Panc1 (cell line): Measurements from ENCODE around the gene PSKH1. TPM values are rescaled to one million over a fixed set of nuclear protein-coding genes. Genes with fewer than 3 reads are reported as not detected.

Experiments used
- ATAC-seq: fragments of 200-7000 bp; cut with Tn5 transposase; 2 replicates; pipeline ENCODE4 v1.9.1; 2020; ENCODE audit warnings: mild to moderate bottlenecking, moderate library complexity
- BruUV-seq: library from RNA; stranded (reverse); fragments of 400-500 nt; replicated peaks from 2 replicates; lab custom pipeline; 2021; lab: Mats Ljungman, UMichigan
- CTCF ChIA-PET: fragments of 300-600 bp; sonication (Branson Sonifier 250); formaldehyde crosslinking; loops from one replicate; lab custom pipeline; 2022; ENCODE audit warnings: antibody characterized with exemption; lab: Charles Lee
- POLR2A ChIA-PET: fragments of 300-600 bp; sonication (Branson Sonifier 250); formaldehyde crosslinking; loops from one replicate; lab custom pipeline; 2022; ENCODE audit warnings: antibody characterized with exemption; lab: Charles Lee
- DNase-seq: peaks from one replicate; pipeline ENCODE4 v3.0.0-alpha.2; 2010; ENCODE audit warnings: low read depth, low spot score
- H3K27ac ChIP-seq: 2 replicates; pipeline ENCODE4 v1.5.1; 2011; ENCODE audit warnings: mild to moderate bottlenecking, low read length, inconsistent platforms
- H3K27me3 ChIP-seq: fragments of 200-500 bp; sonication (Bioruptor generic); 2 replicates; pipeline ENCODE4 v1.6.0; 2014; ENCODE audit warnings: low read length, inconsistent platforms; ENCODE audit not compliant: control insufficient read depth, insufficient read depth
- H3K36me3 ChIP-seq: fragments of 200-500 bp; sonication (Bioruptor generic); 2 replicates; pipeline ENCODE4 v1.5.1; 2014; ENCODE audit warnings: inconsistent platforms, mild to moderate bottlenecking, low read length, moderate library complexity; ENCODE audit not compliant: control insufficient read depth, insufficient read depth
- H3K4me1 ChIP-seq: 2 replicates; pipeline ENCODE4 v1.5.1; 2011; ENCODE audit warnings: inconsistent platforms, mild to moderate bottlenecking, low read length, moderate library complexity; ENCODE audit not compliant: control insufficient read depth, insufficient read depth
- H3K4me3 ChIP-seq, 2 experiments: 2 replicates each; pipeline ENCODE4 v1.5.1; 2011 to 2012; ENCODE audit warnings: low read depth in 2 of 2, low read length in 2 of 2, mild to moderate bottlenecking in 2 of 2, inconsistent platforms in 1 of 2, moderate library complexity in 1 of 2
- H3K9me3 ChIP-seq: fragments of 200-500 bp; sonication (Bioruptor generic); 2 replicates; pipeline ENCODE4 v1.5.1; 2014; ENCODE audit warnings: low read depth, mild to moderate bottlenecking, inconsistent platforms, low read length, moderate library complexity; ENCODE audit not compliant: control insufficient read depth, insufficient read depth
- POLR2AphosphoS5 ChIP-seq: IDR thresholded peaks from 2 replicates; pipeline ENCODE4 v1.6.1; 2012; ENCODE audit warnings: mild to moderate bottlenecking, low read depth, low read length, moderate library complexity
- REST ChIP-seq, 2 experiments: IDR thresholded peaks; 2 replicates each; pipeline ENCODE4 v1.6.1; 2011 to 2012; ENCODE audit warnings: low read depth in 2 of 2, control low read depth in 1 of 2, low read length in 1 of 2, mild to moderate bottlenecking in 1 of 2, moderate library complexity in 1 of 2; ENCODE audit not compliant: insufficient read depth in 1 of 2
- SIN3A ChIP-seq: IDR thresholded peaks from 2 replicates; pipeline ENCODE4 v1.6.1; 2012; ENCODE audit warnings: low read depth, mild to moderate bottlenecking, low read length, moderate library complexity, borderline replicate concordance; ENCODE audit not compliant: insufficient read depth
- TCF7L2 ChIP-seq: IDR thresholded peaks from 2 replicates; pipeline ENCODE4 v1.6.1; 2011; ENCODE audit warnings: mild to moderate bottlenecking, low read depth, low read length, inconsistent platforms
- in situ Hi-C: cut with HindIII; loops from 2 replicates; pipeline ENCODE4 v1.10.0; 2016; ENCODE audit warnings: low sequenced_read_pairs, low pct_unique_long_range_greater_than_20kb
- intact Hi-C: fragments of 100-400 bp; cut with micrococcal nuclease; formaldehyde crosslinking; loops from one replicate; pipeline ENCODE4 v1.10.0; 2022; ENCODE audit not compliant: unreplicated experiment
- total RNA-seq: library from RNA; stranded (reverse); gene quantifications from one replicate; pipeline ENCODE4 v1.2.1, GENCODE V29; 2021; ENCODE audit not compliant: unreplicated experiment
- TF ChIP-seq, protein P1 (sequence below): fragments of 450-650 bp; IDR thresholded peaks from 2 replicates; pipeline ENCODE4 v1.5.1; 2017; ENCODE audit warnings: mild to moderate bottlenecking

Gene PSKH1
- total RNA-seq, 1 experiment from 2014 or later: 17.8 TPM

DNA sequence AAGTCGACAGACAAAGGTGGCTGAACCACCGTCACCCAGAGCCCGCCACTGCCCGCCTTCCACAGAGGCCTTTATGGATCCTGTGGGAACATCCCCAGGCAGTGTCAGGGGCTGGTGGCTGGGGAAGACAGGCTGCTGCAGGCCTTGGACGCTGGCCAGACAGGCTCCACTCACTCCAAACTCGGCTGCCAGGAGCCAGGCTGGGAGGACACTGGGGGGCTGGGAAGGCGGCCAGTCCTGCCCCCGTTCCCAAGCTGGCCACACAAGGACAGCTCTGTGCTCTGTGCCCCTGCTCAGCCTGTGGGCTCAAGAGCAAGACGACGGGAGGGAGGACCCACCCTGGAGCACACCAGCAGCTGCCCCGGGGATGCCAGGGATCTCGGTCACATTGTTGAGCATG, 58.4 kb downstream of the PSKH1 start:
- no peaks in the 10 kb centered on the region for H3K27me3 ChIP-seq
- ChIA-PET POLR2A (no interaction called here), CTCF (interaction anchor here (0.6 kb wide), 1 partner anchor 12 kb away, joined by 3 read pairs; no protein-coding TSS in a partner anchor)
- no TSS peak for BruUV-seq
- no peak overlapping the region for H3K27ac ChIP-seq
- TF ChIP-seq TCF7L2 (no peak), SIN3A (no peak), REST (IDR thresholded peaks at IDR 0.05; ENCODE audit: insufficient read depth in 1 of 2, low read depth in 2 of 2, low read length in 1 of 2) (no peak), POLR2AphosphoS5 (no peak)
- TF ChIP-seq, protein P1, sequence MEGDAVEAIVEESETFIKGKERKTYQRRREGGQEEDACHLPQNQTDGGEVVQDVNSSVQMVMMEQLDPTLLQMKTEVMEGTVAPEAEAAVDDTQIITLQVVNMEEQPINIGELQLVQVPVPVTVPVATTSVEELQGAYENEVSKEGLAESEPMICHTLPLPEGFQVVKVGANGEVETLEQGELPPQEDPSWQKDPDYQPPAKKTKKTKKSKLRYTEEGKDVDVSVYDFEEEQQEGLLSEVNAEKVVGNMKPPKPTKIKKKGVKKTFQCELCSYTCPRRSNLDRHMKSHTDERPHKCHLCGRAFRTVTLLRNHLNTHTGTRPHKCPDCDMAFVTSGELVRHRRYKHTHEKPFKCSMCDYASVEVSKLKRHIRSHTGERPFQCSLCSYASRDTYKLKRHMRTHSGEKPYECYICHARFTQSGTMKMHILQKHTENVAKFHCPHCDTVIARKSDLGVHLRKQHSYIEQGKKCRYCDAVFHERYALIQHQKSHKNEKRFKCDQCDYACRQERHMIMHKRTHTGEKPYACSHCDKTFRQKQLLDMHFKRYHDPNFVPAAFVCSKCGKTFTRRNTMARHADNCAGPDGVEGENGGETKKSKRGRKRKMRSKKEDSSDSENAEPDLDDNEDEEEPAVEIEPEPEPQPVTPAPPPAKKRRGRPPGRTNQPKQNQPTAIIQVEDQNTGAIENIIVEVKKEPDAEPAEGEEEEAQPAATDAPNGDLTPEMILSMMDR: no peak
- DNase-seq (no peak), ATAC-seq (no peak)
- in situ Hi-C loops (no loop called here), intact Hi-C loops (no loop called here)
- no peaks in the 10 kb centered on the region for H3K9me3 ChIP-seq
- H3K4me3 ChIP-seq: no peak overlapping the region
- H3K36me3 ChIP-seq: no peaks in the 10 kb centered on the region
- no peaks in the 10 kb centered on the region for H3K4me1 ChIP-seq

DNA sequence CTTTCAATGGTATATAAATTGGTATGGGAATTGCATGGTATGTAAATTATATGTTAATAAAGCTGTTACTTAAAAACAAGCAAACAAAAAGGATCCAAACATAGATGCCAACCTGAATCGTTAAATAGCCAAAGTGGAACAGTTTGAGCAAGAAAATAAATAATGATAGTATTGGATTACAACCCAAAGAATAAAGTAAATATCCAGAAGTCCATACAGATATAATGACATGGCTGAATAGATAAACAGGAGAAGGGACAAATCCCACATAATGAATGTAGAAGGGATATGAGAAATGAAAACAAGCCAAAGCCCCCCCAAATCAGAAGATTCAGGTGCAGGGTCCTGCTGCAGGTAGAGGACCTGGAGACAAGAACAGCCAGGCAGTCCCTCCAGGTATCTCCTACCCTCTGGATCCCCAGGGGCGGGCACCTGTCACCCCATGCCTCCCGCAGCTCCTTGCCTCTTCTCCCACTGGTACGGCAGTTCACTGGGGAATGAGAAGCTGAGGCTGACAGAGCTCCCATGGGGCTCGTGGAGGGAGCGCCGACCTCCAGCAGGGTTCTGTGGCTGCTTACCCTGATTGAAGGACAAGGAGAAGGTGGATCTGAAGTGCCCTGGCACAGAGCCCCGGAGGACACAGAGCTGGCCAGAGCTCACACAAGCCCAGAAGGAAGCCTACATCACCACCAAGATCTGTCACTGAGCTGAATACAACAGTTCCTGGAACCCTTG, 60.8 kb downstream of the PSKH1 start:
- Histone ChIP-seq H3K9me3 (no peaks in the 10 kb centered on the region), H3K36me3 (no peaks in the 10 kb centered on the region), H3K4me3 (no peak overlapping the region), H3K27me3 (no peaks in the 10 kb centered on the region), H3K4me1 (no peaks in the 10 kb centered on the region), H3K27ac (no peak overlapping the region)
- CTCF ChIA-PET: no interaction called here
- intact Hi-C loops (no loop called here), in situ Hi-C loops (no loop called here)
- DNase-seq (no peak), ATAC-seq (no peak)
- no TSS peak for BruUV-seq
- POLR2A ChIA-PET: no interaction called here
- TF ChIP-seq REST (IDR thresholded peaks at IDR 0.05; ENCODE audit: insufficient read depth in 1 of 2, low read depth in 2 of 2, low read length in 1 of 2): no peak
- no peak for TF ChIP-seq SIN3A
- no peak for TF ChIP-seq POLR2AphosphoS5
- TF ChIP-seq, protein P1: no peak
- no peak for TF ChIP-seq TCF7L2
